Astrocyte of the hippocampus (primary cell): ENCODE data around the gene SCAMP2.
"Not testable (repeated sequence)": the region's sequence is repeated elsewhere in the genome, so short reads cannot be mapped to it uniquely, and the experiment has no call there.

Experiments
- DNase-seq: peaks from one replicate; pipeline ENCODE4 v3.0.0; 2011; ENCODE audit warnings: low read depth, low spot score

SCAMP2 gene, protein sequence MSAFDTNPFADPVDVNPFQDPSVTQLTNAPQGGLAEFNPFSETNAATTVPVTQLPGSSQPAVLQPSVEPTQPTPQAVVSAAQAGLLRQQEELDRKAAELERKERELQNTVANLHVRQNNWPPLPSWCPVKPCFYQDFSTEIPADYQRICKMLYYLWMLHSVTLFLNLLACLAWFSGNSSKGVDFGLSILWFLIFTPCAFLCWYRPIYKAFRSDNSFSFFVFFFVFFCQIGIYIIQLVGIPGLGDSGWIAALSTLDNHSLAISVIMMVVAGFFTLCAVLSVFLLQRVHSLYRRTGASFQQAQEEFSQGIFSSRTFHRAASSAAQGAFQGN

DNA sequence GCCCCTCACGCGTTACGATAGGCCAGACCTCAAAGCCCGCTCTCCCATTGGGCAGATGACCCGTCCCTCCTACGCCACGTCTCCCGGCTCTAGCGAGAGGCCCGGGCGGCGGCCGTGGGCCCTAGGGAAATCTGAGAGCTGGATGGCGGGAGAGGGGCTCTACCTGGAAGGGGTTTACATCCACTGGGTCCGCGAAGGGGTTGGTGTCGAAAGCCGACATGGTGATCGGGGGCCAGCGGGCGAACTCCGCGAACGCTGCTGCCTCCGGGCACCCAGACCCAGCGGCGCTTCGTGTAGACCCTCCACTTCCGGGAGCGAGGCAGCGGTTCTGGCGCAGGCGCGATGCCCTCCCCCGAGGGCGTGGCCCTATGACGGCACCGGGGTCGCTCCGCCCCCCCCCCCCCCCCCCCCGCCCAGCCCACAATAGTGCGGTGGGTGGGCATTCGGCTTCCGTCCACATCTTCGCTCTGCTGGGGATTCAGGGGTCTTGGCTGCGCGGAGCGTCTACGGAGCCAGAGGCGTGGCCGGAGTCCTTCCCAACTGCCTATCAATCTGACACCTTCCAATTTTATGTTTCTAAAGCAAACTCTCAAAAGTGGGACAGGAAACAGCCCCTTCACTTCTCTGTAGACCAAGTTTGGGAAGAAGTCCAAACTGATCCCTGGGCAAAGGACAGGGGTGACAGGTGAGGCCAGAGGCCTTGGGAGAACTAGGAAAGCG lies at the start of gene SCAMP2:
Gene SCAMP2 (minus strand): TSS at position 330 of the 720 bp plus-strand sequence. CDS start 110 bp downstream, at position 220.
- peak; percentile 97 for DNase-seq

DNA sequence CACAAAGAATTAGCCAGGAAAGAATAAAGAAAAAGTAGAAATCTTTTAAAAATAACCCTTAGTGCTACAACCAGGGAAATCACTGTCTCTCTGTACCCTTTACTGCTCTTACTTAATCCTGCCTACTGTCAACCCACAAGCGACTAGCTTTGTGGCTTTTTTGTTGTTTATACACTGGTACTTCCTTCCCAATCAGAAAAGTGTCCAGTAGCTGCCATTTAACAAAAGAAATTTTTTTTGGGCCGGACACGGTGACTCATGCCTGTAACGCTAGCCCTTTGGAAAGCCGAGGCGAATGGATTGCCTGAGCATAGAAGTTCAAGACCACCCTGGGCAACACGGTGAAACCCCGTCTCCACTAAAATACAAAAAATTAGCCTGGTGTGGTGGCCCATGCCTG lies 47.3 kb upstream of the SCAMP2 start:
- peak; percentile 66 for DNase-seq

DNA sequence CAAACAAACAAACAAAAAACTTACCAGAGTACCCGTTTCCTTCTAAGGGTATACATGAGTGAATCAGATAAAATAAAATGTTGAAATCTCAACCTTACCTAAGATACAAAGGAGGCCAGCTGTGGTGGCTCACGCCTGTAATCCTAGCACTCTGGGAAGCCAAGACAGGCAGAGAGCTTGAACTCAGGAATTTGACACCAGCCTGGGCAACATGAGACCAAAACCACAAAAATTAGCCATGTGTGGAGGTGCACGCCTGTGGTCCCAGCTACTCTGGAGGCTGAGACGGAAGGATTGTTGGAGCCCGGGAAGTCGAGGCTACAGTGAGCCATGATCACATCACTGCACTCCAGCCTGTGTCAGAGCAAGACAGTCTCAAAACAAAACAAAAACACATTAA lies 44.5 kb upstream of the SCAMP2 start:
- no peak for DNase-seq

DNA sequence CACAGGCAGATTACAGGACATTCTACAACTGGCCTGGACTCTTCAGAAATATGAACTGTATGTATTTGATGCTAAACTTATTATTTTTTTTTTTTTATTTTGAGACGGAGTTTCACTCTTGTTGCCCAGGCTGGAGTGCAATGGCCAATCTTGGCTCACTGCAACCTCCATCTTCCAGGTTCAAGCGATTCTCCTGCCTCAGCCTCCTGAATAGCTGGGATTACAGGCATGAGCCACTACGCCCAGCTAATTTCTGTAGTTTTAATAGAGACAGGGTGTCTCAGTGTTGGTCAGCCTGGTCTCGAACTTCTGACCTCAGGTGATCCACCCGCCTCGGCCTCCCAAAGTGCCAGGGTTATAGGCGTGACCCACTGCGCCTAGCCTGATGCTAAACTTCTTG lies 40.6 kb upstream of the SCAMP2 start:
- not testable (repeated sequence) for DNase-seq

DNA sequence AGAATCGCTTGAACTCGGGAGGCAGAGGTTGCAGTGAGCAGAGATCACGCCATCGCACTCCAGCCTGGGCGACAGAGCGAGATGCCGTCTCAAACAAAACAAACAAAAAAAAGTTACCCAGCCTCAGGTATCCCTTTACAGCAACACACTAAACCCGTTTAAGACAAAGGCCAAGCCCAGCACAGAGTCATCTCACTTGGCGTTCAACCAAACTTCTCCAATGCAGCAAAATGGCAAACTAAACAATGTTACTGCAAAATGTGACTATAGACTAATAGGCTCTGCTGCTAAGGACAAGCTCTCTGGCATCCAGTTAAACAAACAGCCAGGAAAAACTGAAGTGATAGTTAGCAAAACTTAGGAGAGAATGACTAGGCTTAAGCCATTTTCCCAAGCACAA lies 39.9 kb upstream of the SCAMP2 start:
- DNase-seq, result peak; percentile 28

DNA sequence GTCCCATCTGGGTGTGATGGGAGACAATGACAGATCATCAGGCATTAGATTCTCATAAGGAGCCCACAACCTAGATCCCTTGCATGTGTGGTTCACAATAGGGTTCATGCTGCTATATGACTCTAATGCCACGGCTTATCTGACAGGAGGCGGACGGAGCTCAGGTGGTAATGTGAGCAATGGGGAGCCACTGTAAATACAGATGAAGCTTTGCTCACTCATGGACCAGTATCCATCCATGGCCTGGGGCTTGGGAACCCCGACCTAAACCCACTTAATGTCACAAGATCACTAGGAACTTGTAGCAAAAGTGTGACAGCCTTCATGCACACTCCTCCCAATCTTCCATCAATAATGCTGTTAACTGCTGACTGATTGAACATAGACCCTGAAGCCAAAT lies 35.5 kb upstream of the SCAMP2 start:
- DNase-seq, result no peak

DNA sequence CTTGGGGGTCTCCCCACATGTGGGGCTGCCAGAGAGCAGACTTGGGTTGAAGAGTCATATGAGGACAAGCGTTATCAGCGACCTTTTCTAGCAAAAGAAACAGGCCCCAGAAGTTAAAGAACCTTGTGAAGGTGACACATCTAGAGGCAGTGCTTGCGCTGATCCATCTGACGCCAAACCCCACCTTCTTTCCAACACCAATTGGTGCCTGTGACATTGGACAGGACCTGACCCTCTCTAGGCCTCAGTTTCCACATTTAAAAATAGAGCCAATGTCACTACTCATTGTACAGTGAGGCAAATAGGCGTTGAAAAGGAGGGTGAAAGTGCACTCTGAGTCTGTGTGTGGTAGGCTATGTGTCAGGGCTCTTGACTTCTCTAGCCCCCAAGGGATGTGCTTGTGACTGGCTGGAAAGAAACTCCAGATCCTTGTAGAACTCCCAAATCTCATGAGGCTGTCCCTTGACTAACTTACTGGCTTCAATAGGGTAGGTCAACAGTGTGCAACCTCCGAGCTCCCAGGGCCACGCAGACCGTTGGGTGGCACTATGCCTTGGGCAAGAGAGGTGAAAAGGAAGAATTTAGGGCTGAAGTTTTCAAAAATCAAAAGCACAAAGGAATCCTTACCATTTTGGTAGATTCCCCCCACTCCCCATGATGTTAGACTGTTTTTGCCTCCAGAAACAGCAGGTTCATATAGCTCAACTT lies 34.2 kb upstream of the SCAMP2 start:
- DNase-seq, result no peak

DNA sequence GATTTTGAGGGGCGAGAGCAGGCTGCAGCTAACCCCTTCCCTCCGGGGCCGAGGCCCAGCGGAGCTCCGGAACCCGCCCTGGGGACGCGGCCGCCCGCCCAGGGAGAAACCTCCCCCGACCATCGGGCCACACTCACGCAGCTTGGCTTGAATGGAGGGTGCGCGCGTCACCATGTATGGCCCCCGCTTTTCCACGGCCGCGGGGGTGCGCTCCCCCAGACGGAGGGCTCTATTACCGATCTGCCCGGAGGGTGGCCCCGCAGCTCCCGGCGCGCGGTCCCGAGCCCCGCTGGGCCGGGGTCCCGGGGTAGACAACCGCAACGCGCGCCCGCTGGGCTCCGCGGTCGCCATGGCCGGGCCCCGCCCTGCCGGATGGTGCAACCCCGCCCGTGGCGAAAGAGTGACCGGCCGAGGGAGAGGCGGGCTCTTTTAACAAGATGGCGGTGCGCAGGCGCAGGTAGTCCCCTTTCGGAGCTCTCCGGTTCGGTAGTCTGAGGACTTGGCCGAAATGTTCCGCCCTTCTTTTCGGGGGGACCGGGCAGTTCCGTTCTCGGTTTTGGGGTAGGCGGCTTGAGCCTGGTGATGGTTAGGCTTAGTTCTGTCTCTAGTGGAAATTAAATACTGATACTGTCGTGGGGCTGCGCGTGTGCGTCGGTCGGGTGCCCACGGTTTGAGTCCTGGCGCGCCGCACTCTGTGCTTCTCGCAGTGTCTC lies 33.4 kb upstream of the SCAMP2 start, which contains the start of gene FAM219B:
Gene FAM219B (minus strand): TSS at position 402 of the 713 bp plus-strand sequence. CDS start 51 bp downstream, at position 351.
- DNase-seq, result peak; percentile 94

DNA sequence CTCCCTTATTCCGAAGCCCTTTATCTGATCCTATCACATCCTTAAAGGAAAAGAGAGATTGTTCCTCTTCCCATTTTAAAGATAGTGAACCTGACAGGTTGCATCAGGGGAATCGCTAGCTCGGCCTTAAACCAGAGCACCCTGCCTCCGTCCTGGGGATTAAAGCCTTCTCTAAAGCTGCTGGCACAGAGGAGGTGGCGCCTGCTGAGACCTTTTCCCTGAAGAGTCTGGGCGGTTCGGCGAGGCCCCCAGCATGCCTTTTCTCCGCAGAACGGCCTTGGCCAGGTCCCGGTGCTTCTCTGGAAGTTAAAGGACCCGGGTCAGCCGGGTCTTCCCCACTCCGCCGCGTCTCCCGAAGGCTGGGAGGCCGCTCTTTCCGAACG lies 32.9 kb upstream of the SCAMP2 start:
- peak; percentile 61 for DNase-seq

DNA sequence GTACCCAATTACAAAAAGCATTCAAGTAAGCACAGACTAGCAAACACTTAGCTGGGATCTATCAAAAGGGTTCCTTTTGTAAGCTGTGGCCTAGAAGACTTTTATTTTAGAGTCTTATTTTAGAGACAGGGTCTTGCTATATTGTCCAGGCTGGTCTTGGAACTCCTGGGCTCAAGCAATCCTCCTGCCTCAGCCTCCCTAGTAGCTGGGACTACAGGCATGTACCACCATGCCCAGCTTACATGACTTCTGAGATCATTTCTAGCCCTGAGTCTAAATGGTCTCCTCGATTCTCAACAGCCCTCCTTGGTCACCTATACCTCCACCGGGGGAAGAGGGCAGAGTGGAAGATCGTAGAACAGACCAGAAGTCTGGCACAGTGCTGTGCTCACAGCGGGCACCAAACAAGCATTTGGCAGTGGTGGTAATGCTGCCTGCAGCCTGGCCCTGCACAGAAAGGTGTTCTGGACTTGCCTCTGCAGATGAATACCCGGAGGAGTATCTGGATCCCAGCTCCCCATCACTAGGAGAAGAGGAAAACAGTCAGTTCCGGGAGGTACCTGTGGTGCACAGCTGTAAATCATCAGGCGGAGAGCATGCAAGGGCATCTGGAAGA lies 31.1 kb upstream of the SCAMP2 start:
- no peak for DNase-seq

DNA sequence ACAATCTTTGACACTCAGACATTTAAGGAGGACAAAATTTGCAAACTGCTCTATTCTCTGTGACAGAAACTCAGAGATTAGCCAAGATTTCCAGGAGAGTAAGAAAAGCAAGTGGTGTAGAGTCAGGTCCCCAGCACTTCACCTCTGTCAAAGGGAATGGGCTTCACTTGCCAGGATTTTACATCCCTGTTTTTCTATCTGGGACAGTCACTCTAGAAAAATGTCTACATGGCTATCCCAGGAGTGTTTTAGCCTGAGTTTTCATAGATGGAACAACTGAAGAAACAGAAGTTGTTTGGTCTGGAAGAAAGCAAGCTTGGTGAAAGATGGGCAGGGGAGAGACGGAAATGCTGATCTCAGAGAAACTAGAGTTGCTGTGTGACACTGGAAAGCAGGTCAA lies 30.5 kb upstream of the SCAMP2 start:
- DNase-seq, result no peak

DNA sequence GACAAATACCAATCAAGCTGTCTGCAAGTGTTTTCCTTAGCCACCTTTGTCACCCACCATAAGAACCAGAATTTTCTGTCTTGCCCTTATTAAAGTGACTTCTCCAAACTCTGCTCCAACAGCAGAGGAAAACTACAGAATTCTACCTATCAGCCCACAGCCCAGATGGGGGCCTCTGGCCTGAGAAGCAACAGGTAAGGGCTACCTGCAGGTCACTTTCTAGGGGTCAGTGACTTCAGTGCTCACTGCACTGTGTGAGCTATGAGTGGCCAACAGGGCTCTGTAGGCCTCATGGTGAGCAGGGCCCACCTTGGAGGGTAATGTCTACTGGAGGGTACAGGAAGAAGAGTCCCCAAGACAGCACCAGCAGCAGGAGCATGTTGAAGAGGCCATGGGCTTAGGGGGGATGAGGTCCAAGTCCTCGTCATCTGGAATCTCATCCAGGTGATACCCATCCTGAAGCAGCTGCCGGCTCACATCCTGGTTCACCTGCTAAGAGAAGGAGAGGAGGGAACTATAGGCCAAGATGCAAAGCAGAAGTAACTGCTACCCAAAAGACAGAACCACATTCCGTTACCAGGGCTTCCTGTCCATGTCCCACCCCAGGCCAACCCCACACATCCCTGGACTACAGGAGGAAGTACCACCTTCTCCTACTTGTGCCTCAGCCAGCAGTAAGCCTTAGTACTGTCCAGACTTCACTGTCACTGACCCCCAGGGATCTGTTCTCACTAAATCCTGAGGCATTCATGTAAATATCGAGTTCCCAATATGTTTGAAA lies 29.3 kb upstream of the SCAMP2 start:
- no peak for DNase-seq

DNA sequence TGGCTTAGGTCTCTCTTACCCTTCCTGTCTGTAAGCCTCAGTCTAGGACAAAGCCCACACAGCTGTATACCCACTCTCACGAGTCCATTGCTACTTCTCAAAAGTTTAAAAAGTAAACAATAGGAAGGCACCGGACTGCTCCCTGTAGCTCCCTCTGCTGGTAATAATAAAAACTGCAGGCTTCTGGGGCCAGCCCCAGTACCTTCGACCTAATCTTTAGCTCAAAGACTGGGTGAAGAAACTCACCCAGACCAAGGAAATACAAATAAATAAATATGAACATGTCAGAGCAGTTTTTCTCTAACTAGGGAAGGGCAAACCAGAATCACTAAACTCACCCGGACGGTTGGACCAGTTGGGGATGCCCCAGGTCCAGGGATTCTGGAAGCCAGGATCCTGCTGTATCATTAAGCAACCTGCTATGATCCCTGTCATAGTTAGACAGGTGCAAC lies 28.5 kb upstream of the SCAMP2 start:
- peak; percentile 74 for DNase-seq

DNA sequence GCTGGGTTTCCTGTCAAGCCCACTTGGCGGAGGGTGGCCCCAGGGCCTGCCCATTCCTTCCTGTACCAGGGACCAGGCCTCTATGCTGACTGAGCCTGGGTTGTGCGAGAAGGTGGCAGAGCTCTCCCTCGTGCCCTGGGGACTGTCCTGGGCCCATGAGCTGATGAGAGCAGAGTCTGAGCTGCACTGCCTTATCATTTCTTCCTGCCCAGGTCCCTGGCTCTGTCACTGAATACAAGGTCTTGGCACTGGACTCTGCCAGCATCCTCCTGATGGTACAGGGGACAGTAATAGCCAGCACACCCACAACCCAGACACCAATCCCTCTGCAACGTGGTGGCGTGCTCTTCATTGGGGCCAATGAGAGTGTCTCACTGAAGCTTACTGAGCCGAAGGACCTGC lies 24.1 kb upstream of the SCAMP2 start:
- no peak for DNase-seq

DNA sequence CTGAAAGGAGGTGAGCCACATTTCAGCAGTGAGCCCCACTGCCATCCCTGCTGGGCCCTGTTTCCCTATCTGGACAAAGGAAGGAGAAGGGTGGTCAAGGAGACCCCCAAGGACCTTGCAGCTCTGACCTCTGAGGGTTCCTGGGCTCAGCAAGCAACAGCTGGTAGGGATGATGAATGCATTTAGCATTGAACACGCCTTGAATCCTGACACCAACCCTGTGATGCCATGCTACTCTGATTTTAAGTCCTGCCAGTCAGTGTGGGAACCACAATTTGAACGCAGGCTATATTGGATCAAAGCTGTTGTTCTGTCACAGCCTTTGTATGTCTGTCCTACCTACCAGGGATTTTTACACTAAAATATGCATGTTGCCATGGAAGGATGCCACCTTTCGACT lies 23.2 kb upstream of the SCAMP2 start:
- DNase-seq, result no peak

DNA sequence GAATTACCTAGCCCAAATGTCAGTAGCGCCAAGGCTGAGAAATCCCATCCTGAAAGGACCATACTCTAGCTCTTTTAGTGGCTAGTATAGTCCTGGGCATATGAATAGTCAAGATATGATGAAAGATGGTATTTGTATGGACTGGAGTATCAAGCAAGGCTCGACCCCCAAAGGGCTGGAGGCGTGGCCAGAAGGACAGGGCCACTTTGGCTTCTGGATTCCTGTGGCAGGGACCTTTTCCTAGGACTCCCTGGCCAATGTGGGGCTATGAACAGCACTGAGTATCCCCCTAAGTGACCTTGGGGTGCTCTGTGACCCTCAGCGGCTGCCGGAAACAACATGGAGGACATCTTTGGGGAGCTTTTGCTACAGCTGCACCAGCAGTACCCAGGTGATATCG lies 22.7 kb upstream of the SCAMP2 start:
- DNase-seq, result no peak

DNA sequence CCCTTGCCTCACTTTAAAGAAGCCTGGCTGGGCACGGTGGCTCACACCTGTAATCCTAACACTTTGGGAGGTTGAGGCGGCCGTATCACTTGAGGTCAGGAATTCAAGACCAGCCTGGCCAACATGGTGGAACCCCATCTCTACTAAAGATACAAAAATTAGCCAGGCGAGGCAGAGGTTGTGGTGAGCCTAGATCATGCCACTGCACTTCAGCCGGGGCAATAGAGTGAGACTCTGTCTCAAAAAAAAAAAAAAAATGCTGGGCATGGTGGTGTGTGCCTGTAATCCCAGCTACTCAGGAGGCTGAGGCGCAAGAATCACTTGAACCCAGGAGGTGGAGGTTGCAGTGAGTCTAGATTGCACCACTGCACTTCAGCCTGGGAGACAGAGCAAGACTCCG lies 21.2 kb upstream of the SCAMP2 start:
- DNase-seq, result not testable (repeated sequence)

DNA sequence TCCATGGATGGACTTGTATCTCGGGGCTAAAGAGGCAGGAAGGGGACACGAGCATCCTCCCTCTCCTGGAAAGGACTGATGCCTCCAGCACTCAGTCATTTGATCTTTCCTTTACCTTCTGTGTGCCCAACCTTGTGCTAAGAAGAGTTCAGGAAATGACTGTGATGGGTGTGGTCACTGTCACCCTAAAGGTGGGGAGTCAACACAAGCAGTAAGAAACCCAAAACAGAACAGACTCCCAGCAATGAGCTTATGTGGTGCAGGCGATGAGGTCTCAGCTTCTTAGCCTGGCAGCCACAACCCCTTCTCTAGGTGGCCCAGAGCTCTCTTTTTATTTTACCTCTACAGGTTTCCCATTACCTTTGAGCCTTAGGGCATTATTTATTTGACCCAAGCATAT lies 20.5 kb upstream of the SCAMP2 start:
- DNase-seq, result no peak

DNA sequence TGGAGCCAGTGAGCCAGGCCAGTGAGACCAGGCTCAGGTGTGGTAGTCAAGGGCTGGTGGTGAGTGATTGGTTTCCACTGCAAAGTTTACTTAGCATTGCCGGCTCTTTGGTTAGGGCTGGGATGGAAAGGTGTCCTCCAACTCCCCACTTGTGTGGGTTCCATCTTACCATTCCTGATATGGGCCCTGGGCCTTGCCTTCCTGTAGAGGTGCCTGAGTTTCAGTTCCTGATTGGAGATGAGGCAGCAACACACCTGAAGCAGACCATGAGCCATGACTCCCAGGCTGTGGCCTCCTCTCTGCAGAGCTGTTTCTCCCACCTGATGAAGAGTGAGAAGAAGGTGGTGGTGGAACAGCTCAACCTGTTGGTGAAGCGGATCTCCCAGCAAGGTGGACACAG lies 19.8 kb upstream of the SCAMP2 start:
- DNase-seq, result no peak

DNA sequence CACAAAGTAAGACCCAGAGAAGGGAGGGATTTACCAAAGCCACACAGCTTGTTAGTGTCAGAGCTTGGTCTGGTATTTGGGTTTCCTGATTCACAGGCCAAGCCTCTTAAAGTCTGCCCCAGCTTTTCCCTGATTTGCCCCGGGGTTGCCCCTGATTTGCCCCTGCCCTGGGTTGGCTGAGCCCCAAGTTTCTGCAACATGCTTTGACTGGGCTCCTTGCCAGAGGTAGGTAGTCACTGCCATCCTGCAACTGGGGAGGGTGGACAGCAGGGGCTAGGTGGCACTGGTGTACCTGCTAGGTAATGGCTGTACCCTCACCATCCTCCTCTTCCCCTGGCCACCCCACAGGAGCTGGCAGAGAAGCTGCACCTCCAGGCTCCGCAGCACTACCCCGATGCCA lies 19.1 kb upstream of the SCAMP2 start:
- no peak for DNase-seq

DNA sequence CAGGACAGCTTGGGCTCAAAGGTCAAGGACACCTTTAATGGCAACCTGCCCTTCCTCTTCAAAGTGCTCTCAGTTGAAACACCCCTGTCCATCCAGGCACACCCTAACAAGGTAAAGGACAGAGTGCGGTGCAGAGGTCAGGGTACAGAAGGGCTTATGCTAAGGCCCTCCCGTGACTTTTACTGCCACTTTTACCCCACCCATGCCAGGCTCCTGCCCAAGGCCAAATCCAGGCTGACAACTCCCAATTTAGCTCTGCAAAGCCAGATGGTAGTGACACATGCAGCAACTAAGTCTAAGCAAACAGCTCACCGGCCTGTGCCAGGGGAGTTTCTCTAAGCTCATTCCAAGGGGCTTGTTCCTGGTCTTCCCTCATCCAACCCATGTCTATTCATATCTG lies 18.3 kb upstream of the SCAMP2 start:
- no peak for DNase-seq
